ENCODE results near the gene FOXD2.

The FOXD2 gene

DNA sequence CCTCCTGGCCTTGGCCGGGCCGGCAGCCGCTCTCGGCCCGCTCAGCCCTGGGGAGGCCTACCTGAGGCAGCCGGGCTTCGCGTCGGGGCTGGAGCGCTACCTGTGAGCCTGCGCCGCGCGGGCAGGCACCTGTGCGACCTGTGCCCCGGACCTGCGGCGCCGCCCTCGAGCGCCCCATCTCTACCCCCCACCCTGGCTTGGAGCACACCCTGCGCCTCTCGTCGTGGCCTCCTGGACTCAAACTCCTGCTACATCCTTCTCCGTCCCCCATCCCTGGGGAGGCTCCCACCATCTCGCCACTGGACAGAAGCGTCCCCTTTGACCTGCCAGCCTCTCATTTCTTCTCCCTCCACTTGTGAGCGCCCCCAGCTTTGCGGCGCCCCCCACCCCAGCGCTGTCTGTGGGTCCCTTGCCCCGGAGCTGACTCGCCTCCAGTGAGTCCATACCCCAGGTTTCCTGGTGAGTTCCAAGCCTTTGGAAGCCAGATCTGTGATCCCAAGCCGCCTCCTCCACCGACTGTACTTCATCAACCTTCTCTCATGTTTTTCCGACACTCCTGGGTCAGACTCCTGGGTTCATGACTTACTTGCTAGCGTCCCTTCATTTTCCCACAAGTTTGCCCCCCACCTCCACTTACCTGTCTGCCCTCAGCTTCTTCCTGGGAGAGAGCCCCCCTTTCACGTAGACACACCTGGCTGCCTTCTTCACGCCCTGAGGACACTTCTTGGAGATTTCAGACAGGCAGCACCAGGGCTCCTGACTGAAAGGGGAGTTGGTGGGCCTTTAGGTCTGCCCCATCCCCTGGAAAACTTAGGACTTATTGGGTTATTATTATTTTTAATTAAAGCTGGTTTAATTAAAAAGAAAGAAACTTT, 20.4 kb upstream of the FOXD2 start:
- DNase-seq: no peak

- DNase-seq: no peak
Measured at GRCh38 chr1:47418122-47418521, 19.7 kb upstream of the FOXD2 start.

DNA sequence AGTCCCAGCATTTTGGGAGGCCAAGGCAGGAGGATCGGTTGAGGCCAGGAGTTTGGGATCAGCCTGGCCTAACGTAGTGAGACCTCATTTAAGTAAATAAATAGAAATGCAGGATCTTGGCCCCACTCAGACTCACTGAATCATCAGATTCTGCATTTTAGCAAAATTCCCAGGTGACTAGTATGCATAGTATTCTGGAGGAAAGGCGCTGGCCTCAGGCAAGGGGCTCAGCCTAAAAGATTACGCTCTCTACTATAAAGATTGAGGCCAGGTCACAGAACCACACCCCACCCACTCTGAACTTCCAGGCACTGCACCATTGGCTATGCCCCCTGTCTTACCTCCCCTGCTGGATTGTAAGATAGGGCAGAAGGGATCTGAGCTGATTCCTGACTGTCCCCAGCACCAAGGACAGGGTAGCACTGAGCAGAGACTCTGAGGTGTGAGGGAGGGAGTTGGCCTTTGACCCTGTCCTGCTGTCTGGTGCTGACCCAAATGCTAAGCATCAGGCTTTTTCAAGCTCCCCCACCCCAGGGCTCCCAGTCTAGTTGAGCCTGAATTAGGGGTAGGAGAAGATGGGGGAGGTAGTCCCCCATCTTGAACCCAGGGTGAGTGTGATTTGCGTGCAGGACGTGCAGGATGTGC, 19.0 kb upstream of the FOXD2 start:
- DNase-seq: no peak

GRCh38 chr1:47420547-47420946, 17.3 kb upstream of the FOXD2 start:
- no peak for DNase-seq

DNA sequence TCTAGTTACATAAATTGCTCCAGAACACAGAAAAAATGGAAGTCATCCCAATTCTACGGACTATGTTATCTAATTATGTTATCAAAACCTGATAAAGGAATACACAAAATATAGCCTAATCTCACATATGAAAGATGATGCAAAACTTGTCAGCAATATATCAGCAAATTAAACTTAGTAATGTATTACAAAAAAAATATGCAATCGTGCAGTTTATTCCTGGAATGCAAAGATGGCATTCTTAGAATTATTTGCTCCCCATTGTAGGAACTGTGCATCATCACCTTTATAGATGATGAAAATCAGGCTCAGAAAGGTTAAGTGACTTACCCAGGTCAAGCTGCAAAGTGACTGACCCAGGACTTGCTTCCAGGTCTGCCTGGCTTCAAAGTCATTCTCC, 14.0 kb upstream of the FOXD2 start:
- no peak for DNase-seq

- DNase-seq: peak; percentile 11
Measured at GRCh38 chr1:47424336-47424982, 13.4 kb upstream of the FOXD2 start.

DNA sequence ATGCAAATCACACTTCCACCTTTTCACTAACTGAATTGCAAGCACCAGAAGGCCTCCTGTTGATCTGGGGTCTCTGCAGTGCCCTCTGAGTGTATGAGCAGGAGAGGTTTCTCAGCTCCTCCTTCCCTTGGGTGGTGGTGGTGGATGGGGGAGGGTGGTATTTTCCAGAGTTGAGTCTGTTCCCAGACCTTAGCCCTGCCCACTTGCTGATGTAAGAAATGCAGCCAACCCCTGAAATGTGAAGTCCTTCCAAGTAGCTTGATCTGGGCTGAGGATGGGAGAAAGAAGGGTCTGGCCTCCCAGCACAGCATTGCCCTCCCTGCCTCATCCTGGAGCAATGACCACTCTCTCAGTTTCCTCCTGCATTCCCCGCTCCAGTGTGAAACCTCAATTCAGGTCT, 6.3 kb upstream of the FOXD2 start:
- no peak for DNase-seq

DNA sequence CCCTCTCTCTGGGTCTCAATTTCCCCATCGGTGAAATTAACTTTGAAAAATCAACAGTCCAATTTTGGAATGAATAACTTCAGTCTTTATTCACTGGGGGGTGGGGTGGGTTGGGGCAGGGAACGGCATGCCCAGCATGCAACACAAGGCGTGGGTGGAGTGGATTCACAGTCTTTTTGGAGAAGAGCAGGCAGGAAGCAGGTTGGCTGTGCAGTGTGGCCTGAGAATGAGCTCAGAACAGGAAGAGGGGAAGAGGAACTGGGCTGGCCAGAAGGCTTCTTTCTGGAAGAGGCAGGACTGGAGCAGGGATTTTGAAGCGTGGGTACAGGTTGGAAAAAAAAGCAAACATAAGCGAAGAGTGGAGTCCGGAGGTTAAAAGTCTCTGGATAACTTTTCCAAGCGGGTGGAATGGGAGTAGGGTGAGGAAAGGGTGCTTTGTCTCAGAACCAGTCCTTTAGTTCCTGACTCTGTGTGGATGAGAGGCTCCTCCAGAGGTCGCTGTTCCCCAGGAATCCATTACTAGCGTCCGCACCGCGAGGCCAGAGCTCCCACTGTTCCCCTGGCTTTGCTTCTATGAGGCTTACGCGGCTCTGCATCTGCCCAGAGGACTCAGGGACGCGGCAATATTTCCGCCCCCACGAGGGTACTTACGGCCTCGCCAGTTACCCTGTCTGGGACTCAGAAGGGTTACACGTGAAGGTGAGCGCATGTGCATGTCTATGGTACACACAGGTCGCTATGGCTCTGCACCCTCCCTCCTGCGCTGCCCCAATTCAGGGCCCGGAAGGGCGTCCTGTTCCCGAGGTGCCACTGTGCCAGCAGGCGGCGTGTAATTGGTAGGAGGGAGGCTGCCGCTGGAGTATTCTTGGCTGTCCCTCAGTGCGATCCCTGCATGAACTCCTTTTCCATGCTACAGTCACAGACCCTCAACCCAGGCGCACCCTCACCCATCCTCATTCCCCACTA, 5.5 kb upstream of the FOXD2 start:
- DNase-seq: peak; percentile 44

DNA sequence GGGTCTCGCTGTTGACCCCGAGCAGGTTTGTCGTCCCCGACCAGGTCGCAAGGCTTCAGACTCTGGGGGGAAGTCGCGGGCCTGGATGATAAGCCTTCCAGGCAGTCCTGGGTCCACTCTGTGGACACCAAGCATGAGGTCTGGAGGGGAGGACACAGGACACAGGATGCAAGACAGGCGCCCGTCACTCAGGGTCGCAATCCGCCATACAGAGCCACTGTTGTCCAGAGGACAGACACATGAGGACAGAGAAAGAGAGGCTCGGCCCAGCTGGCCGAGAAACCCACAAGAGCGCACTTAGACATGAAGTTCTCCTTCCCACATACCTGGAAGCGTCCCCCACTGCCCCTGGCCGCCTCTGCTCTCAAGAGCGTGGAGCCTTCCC, 4.8 kb upstream of the FOXD2 start:
- no peak for DNase-seq

DNA sequence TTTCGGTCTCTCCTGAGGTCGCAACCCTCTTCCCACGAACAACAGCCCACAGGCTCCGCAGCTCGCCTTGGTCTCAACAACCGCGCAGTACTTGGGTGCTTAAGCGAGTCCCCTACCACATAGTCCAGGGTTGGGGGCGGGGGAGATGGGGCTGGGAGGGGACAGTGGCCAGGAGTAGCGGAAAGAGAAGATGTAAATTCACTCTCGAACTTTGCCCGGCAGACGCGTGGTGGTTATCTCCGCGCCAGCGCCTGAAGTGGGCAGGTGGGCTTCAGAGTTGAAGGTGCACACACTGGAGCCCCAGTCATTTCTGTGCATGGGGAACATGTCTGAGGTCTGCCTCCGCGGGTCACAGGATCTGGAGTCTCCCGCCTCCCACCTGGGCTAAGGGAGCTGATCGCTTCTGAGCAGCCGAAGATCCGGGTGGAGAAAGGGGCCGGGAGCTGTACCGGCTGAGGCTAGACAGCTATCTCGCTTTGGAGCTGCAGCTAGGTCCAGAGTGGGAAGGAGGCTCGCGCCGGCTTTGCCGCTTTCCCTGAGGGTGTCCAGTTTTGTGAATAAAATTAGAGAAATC, 4.3 kb upstream of the FOXD2 start:
- DNase-seq: no peak

DNA sequence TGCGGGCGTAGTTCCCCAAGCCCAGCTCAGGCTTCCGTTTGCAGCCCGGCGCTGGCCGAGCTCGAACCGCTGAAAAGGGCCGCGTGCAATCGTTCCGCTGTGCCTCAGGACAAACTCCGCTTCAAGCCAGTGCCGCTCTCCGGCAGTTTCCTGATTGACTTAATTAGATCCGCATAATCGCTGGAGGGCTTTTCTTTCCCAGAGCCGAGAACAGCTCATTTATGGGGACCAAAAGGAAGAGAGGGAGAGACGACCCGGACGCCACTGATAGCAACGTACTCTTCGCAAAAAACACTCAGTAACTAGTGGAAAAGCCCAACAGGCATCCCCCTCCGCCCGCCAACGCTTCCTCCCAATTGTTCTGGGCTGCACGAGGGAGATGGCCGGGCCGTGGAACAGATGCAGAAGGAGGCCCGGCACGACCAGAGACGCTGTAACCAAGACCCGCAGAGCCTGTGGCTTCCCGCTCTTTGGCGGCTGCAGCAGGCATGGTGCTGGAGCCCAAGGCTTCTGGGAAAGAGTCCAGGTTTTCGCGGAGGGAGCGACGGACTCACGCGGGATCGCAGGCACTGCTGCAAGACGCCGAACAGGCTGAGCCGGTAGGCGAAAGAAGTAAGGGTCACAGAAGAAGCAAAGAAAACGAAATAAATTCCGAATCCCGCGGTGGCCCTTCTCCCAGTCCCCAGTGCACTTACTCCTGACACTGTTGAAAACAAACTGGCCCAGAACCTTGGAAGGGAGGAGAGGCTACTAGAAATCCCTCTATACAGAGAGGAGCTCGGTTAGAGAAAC, 3.6 kb upstream of the FOXD2 start:
- no peak for DNase-seq

GRCh38 chr1:47435506-47436303, 2.1 kb upstream of the FOXD2 start:
- no peak for DNase-seq

- DNase-seq: peak; percentile 67
Measured at GRCh38 chr1:47436304-47436978, 1.4 kb upstream of the FOXD2 start.

- DNase-seq: peak; percentile 0
Measured at GRCh38 chr1:47436979-47437446, 831 bp upstream of the FOXD2 start.

DNA sequence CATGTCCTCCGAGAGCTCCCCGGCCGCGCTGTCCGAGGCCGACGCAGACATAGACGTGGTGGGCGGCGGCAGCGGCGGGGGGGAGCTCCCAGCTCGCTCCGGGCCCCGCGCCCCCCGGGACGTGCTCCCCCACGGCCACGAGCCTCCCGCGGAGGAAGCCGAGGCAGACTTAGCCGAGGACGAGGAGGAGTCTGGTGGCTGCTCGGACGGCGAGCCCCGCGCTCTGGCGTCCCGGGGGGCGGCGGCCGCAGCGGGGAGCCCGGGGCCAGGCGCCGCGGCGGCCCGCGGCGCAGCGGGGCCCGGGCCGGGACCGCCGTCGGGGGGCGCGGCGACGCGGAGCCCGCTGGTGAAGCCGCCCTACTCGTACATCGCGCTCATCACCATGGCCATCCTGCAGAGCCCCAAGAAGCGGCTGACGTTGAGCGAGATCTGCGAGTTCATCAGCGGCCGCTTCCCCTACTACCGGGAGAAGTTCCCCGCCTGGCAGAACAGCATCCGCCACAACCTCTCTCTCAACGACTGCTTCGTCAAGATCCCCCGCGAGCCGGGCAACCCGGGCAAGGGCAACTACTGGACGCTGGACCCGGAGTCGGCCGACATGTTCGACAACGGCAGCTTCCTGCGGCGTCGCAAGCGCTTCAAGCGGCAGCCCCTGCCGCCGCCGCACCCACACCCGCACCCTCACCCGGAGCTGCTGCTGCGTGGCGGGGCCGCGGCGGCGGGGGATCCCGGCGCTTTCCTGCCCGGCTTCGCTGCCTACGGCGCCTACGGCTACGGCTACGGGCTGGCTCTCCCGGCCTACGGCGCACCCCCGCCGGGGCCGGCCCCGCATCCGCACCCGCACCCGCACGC, 547 bp downstream of the FOXD2 start:
- DNase-seq: peak; percentile 19

- no peak for DNase-seq
Measured at GRCh38 chr1:47439017-47439818, 1.4 kb downstream of the FOXD2 start.

DNA sequence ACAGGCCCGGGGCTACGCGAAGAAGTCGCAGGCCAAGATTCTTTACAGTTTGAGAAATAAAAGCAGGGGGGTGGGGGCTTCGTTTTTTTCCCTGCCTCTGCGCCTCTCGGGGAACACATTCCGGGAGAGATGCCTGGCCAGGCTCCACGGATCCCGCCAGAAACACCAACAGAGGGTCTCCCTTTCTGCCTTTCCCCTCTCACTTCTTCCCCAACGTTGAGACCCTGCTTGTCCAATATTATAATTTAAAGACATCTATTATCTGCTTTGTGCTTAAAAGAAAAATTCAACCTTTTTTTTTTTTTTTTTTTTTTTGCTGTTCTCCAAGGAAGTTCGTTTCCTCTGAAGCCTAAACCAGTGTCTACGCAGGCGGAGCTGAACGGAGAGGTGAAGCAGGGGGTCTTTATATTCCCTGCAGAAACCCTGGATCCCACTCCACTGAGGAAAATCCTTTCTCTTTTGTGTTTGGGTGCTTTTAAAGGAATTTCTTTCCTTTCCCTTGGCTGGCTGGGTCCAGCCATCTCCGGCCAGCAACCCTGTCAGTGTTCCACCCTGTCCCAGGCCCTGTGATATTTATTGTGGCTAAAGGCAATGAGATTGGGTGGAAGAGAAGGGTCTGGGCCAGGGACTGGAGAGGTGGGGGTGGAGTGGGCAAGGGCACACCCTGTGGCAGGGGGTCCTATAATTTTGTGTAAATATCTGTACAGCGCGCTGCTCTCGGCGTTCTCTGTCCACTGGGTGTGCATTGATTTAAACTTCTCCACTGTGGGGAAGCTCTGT, 2.2 kb downstream of the FOXD2 start:
- no peak for DNase-seq
